Endometrial microvascular endothelial cells (primary cell): Measurements from ENCODE around the gene GAB1. TPM values are rescaled to one million over a fixed set of nuclear protein-coding genes. Genes with fewer than 3 reads are reported as not detected.

Source experiments
- in situ Hi-C: cut with HindIII; loops from 2 replicates; pipeline ENCODE4 v1.10.0; 2017; ENCODE audit warnings: low sequenced_read_pairs, low pct_unique_long_range_greater_than_20kb; ENCODE audit errors: inconsistent ontology term
- total RNA-seq: library from RNA; depleted of rRNA; stranded (reverse); fragments of >200 nt; gene quantifications from one replicate; pipeline ENCODE4 v1.2.3, GENCODE V29; 2015; ENCODE audit errors: inconsistent ontology term

Gene GAB1
- total RNA-seq, 1 donor from 2014 or later, result 3.6 TPM

DNA sequence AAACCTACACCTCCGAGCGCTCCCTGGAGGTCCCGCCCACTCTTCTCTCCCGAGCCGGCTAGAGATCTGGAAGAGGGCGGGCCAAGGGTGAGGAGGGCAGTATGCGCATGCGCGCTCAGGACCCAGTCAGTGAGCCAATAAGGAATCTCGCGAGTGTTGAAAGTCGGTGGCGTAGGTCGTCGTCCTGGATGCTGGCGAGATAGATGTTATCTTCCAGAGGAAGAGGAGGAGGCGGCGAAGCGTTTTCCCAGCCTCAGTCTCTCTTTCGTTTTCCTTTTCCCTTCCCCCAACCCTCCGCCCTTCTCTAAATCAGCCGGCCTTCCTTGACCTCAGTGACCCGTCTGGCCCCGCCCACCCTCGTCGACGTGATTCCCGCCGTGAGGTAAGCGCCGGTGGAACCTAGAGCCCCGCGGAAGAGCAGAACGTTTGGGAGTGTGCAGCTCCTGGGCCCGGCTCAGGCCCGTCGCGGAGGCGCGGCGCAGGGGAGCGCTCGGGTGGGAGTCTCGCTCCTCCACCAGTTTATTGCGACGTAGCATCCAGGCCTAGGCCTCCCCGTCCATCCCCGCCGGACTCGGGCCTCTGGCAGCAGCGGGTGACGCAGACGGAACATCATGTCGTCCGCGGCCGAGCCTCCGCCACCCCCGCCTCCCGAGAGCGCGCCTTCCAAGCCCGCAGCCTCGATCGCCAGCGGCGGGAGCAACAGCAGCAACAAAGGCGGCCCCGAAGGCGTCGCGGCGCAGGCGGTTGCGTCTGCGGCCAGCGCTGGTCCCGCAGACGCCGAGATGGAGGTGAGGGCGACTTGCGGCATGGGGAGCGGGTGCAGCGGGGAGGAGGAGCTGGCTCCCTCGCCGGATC, 176.9 kb downstream of the GAB1 start, which contains the start of gene SMARCA5:
TSS of gene SMARCA5 (plus strand) at position 389 of the 855 bp plus-strand sequence. CDS start at position 612, 223 bp downstream.
- in situ Hi-C loops, result loop anchor here (25.0 kb wide), 1 partner anchor 301 kb away; no protein-coding TSS in a partner anchor

DNA sequence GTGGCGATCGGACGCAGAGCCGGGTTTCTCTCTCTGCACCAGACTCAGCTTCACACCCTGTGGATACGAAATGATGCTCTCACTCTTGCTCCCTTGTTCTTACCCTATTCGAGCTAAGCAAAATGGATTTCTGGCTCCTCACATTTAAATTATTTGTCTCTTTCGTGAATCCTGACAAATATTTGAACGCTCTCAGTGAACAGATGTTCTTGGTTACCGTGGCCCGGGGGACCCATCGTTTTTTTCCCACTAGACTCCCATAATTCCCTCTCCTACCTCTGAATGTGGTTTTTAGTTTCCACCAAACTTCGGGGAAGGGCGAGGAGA, 177.5 kb downstream of the GAB1 start:
- in situ Hi-C loops, result loop anchor here (25.0 kb wide), 1 partner anchor 302 kb away; no protein-coding TSS in a partner anchor

DNA sequence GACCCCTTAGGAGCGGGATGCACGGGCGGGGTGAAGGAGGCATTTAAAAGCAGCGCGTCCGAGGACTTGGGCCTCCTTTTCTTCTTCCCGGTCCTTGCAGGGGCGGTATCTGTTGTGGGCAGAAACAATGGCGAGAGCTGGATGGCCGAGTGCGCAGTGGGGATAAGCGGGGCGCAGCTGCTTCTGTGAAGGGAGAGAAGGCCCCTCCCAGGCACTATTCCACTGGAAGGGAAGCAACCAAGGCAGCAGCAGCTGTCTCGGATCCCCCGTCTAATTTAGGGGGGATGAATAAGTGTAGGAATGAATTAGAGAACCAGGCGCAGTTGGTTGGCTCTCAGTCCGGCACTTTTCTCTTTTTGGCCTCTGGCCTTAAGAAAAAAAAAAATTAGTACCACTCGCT, 177.8 kb downstream of the GAB1 start:
- in situ Hi-C loops, result loop anchor here (25.0 kb wide), 1 partner anchor 302 kb away; no protein-coding TSS in a partner anchor

DNA sequence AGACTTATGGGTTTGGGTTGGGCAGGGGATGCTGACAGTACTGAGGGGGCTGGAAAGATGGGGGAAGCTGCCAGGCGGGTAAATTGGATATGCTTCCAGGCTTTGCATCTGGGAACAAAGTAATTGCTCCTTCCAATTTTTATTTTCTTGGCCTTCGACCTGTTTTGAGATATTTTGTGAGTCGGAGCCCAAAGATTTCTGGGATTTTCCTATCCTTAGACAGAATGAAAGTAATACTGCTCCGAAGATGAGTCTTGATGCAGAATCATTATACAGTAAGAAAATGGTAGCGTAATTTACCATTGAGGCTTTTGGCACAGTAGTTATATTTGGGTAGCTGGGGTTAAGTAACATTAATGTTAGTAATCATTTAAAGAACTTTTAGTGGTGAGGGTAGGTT, 178.2 kb downstream of the GAB1 start:
- in situ Hi-C loops, result loop anchor here (25.0 kb wide), 1 partner anchor 303 kb away; no protein-coding TSS in a partner anchor

DNA sequence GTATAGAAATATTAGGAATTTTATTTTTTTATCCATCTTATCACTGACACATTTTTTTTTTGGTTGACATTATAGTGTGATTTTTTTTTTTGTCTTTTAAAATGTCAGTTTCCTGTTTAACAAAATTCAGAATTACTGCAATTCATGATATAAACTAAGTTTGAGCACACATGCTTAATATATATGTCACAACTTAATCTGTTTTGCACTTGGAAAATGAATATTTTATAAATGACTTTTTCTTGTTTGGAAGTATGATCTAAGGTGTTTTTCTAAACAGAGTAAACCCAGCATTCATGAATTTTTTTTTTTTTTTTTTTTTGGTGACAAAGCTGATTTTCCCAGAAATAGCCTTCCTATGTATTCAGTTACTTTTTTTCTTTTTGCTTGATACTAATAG, 179.2 kb downstream of the GAB1 start:
- in situ Hi-C loops, result loop anchor here (25.0 kb wide), 1 partner anchor 304 kb away; no protein-coding TSS in a partner anchor

DNA sequence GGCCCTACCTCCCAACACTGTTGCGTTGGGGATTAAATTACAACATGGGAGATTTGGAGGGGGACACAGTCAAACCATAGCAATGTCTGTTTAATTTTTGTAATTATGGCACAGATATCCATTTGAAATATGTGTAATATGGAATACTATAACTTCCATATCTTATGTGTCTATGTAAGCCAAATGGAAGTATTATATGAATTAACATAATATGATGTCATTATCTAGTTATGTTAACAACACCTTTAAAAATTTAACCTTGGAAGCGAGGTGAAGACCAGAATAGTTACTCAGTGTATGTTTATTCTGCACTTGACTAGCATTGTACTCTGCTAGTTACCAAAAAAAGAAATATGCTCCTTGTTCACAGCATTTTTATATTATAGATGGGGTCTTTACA, 181.1 kb downstream of the GAB1 start:
- in situ Hi-C loops, result loop anchor here (25.0 kb wide), 1 partner anchor 305 kb away; no protein-coding TSS in a partner anchor

Other genes starting within 250 kb of the GAB1 start
- 25.9 TPM for gene USP38, start 152.0 kb upstream of the GAB1 start, total RNA-seq
- 36.5 TPM for gene SMARCA5, start 176.8 kb downstream of the GAB1 start, total RNA-seq